H1 (cell line): ENCODE results near the gene ALDH1A2. TPM values are rescaled to one million over a fixed set of nuclear protein-coding genes. Genes with fewer than 3 reads are reported as not detected.

Source experiments
- CTCF ChIA-PET: fragments of 300-600 bp; sonication (Branson Sonifier 250); formaldehyde crosslinking; loops from one replicate; lab custom pipeline; 2021; ENCODE audit not compliant: partially characterized antibody; lab: Charles Lee
- POLR2A ChIA-PET: fragments of 300-600 bp; sonication (Branson Sonifier 250); formaldehyde crosslinking; loops from one replicate; lab custom pipeline; 2021; ENCODE audit warnings: inconsistent platforms; ENCODE audit not compliant: partially characterized antibody; lab: Charles Lee
- DNase-seq, 2 experiments: peaks; one replicate each; pipeline versions ENCODE4 v3.0.0 to v3.0.0-alpha.2; 2010 to 2022; ENCODE audit warnings: low spot score in 2 of 2, low read depth in 1 of 2, mixed read lengths in 1 of 2
- FAIRE-seq: peaks from 2 replicates; lab custom pipeline; 2011; peaks lifted over from hg19 to GRCh38; lab: Jason Lieb, UNC
- H2AFZ ChIP-seq: 2 replicates; pipeline ENCODE4 v1.8.1; 2012; ENCODE audit warnings: low read length, inconsistent platforms
- H2AK5ac ChIP-seq: 2 replicates; pipeline ENCODE4 v1.6.1; 2013; ENCODE audit warnings: low read depth, low read length
- H2BK120ac ChIP-seq: replicated peaks from 2 replicates; pipeline ENCODE3; 2013; ENCODE audit warnings: low read depth, low read length, inconsistent platforms
- H2BK12ac ChIP-seq: 2 replicates; pipeline ENCODE4 v1.6.1; 2013; ENCODE audit warnings: low read depth, low read length
- H2BK15ac ChIP-seq: 2 replicates; pipeline ENCODE4 v1.6.1; 2013; ENCODE audit warnings: low read length
- H2BK20ac ChIP-seq: 2 replicates; pipeline ENCODE4 v1.6.1; 2013; ENCODE audit warnings: low read length
- H2BK5ac ChIP-seq: 2 replicates; pipeline ENCODE4 v1.6.1; 2013; ENCODE audit warnings: low read depth, low read length
- H3K14ac ChIP-seq: 2 replicates; pipeline ENCODE4 v1.6.1; 2013; ENCODE audit warnings: inconsistent platforms; ENCODE audit not compliant: insufficient read length
- H3K18ac ChIP-seq: 2 replicates; pipeline ENCODE4 v1.6.1; 2013; ENCODE audit warnings: low read length; ENCODE audit errors: extremely low read depth
- H3K23ac ChIP-seq: 2 replicates; pipeline ENCODE4 v1.6.1; 2013; ENCODE audit warnings: inconsistent platforms; ENCODE audit not compliant: insufficient read length
- H3K23me2 ChIP-seq: 2 replicates; pipeline ENCODE4 v1.6.1; 2013; ENCODE audit warnings: low read depth, low read length
- H3K27ac ChIP-seq: 2 replicates; pipeline ENCODE4 v1.6.1; 2011; ENCODE audit warnings: low read depth, low read length, inconsistent platforms
- H3K27me3 ChIP-seq, 4 experiments: replicated peaks in 1 of 4; 1 replicate in 1 of 4; 2 replicates in 3 of 4; pipeline versions ENCODE4 v1.6.1 to v1.8.1; 2011 to 2013; ENCODE audit warnings: low read length in 3 of 4, mild to moderate bottlenecking in 3 of 4, inconsistent platforms in 2 of 4, mixed read lengths in 2 of 4, moderate library complexity in 1 of 4; ENCODE audit not compliant: control insufficient read depth in 3 of 4, insufficient read depth in 3 of 4; ENCODE audit errors: extremely low read depth in 1 of 4
- H3K36me3 ChIP-seq, 4 experiments: 2 replicates each; pipeline versions ENCODE4 v1.6.1 to v1.8.1; 2011 to 2013; ENCODE audit warnings: mild to moderate bottlenecking in 4 of 4, low read length in 3 of 4, moderate library complexity in 2 of 4, control low read depth in 1 of 4, inconsistent platforms in 1 of 4; ENCODE audit not compliant: insufficient read depth in 4 of 4, control insufficient read depth in 2 of 4
- H3K4ac ChIP-seq: replicated peaks from 2 replicates; pipeline ENCODE3; 2013; ENCODE audit warnings: low read length, low read depth, mixed read lengths, inconsistent platforms; ENCODE audit not compliant: insufficient read length
- H3K4me1 ChIP-seq, 4 experiments: replicated peaks in 1 of 4; 1 replicate in 1 of 4; 2 replicates in 3 of 4; pipeline versions ENCODE4 v1.6.1 to v1.8.1; 2011 to 2013; ENCODE audit warnings: low read length in 3 of 4, inconsistent platforms in 2 of 4, mixed read lengths in 1 of 4; ENCODE audit not compliant: insufficient read depth in 4 of 4, control insufficient read depth in 3 of 4
- H3K4me2 ChIP-seq, 2 experiments: 2 replicates each; pipeline versions ENCODE4 v1.6.1 to v1.8.1; 2011 to 2013; ENCODE audit warnings: low read depth in 2 of 2, low read length in 2 of 2, control low read depth in 1 of 2, inconsistent platforms in 1 of 2, mild to moderate bottlenecking in 1 of 2; ENCODE audit not compliant: insufficient read depth in 1 of 2
- H3K4me3 ChIP-seq, 4 experiments: fragments of 200-600, 300-600 bp in 1 of 4; sonication (generic), shearing (Covaris generic), sonication (Bioruptor Twin) in 1 of 4; 2 replicates each; pipeline versions ENCODE4 v1.5.1 to v1.8.1; 2011 to 2016; ENCODE audit warnings: low read length in 4 of 4, low read depth in 3 of 4, control low read depth in 2 of 4, inconsistent platforms in 2 of 4, mild to moderate bottlenecking in 2 of 4, mixed read lengths in 1 of 4, moderate library complexity in 1 of 4; ENCODE audit not compliant: insufficient read depth in 2 of 4; ENCODE audit errors: extremely low read depth in 1 of 4
- H3K56ac ChIP-seq: replicated peaks from 2 replicates; pipeline ENCODE3; 2013; ENCODE audit warnings: low read depth, mild to moderate bottlenecking, mixed read lengths, low read length, inconsistent platforms; ENCODE audit not compliant: insufficient read length
- H3K79me1 ChIP-seq: 2 replicates; pipeline ENCODE4 v1.6.1; 2013; ENCODE audit warnings: low read depth, low read length, control low read depth
- H3K79me2 ChIP-seq, 2 experiments: 2 replicates each; pipeline versions ENCODE4 v1.6.1 to v1.8.1; 2012 to 2013; ENCODE audit warnings: low read length in 2 of 2, mild to moderate bottlenecking in 2 of 2, inconsistent platforms in 1 of 2; ENCODE audit not compliant: insufficient read depth in 2 of 2, control insufficient read depth in 1 of 2
- H3K9ac ChIP-seq, 4 experiments: replicated peaks in 1 of 4; 1 replicate in 1 of 4; 2 replicates in 3 of 4; pipeline versions ENCODE4 v1.6.1 to v1.8.1; 2011 to 2013; ENCODE audit warnings: low read depth in 3 of 4, low read length in 3 of 4, control low read depth in 2 of 4, mild to moderate bottlenecking in 2 of 4, moderate library complexity in 2 of 4, inconsistent platforms in 1 of 4; ENCODE audit errors: extremely low read depth in 1 of 4
- H3K9me3 ChIP-seq, 2 experiments: 2 replicates each; pipeline versions ENCODE4 v1.6.1 to v1.8.1; 2012 to 2013; ENCODE audit warnings: mild to moderate bottlenecking in 2 of 2, moderate library complexity in 2 of 2, control low read depth in 1 of 2, inconsistent platforms in 1 of 2, low read depth in 1 of 2, low read length in 1 of 2, mixed read lengths in 1 of 2; ENCODE audit not compliant: insufficient read depth in 2 of 2
- H4K20me1 ChIP-seq, 2 experiments: replicated peaks in 1 of 2; 2 replicates each; pipeline versions ENCODE3 to v1.8.1; 2011 to 2013; ENCODE audit warnings: inconsistent platforms in 2 of 2, low read length in 2 of 2, mild to moderate bottlenecking in 1 of 2; ENCODE audit not compliant: insufficient read depth in 2 of 2, control insufficient read depth in 1 of 2
- H4K5ac ChIP-seq: 2 replicates; pipeline ENCODE4 v1.6.1; 2013; ENCODE audit warnings: low read length, low read depth, mixed read lengths, inconsistent platforms; ENCODE audit not compliant: insufficient read length
- H4K8ac ChIP-seq: 2 replicates; pipeline ENCODE4 v1.8.0; 2013; ENCODE audit warnings: mild to moderate bottlenecking, moderate library complexity, low read length, inconsistent platforms; ENCODE audit not compliant: insufficient read depth; ENCODE audit errors: extremely low read depth
- H4K91ac ChIP-seq: replicated peaks from 2 replicates; pipeline ENCODE3; 2013; ENCODE audit warnings: low read length, mixed read lengths, inconsistent platforms; ENCODE audit not compliant: insufficient read length
- BACH1 ChIP-seq: IDR thresholded peaks from 2 replicates; pipeline ENCODE4 v1.6.1; 2012; ENCODE audit warnings: low read length, improper control_type of control experiment
- CBX5 ChIP-seq: fragments of 300-800, 300-1000 bp; sonication (generic); IDR thresholded peaks from 2 replicates; pipeline ENCODE4 v1.7.1; 2016; ENCODE audit warnings: antibody characterized with exemption, low read length, low read depth
- CHD1 ChIP-seq: IDR thresholded peaks from 2 replicates; pipeline ENCODE4 v1.6.1; 2012; ENCODE audit warnings: low read depth, low read length, improper control_type of control experiment
- CREB1 ChIP-seq: IDR thresholded peaks from 2 replicates; pipeline ENCODE4 v1.6.1; 2012; ENCODE audit warnings: inconsistent platforms
- EGR1 ChIP-seq: IDR thresholded peaks from 2 replicates; pipeline ENCODE4 v1.6.1; 2011; ENCODE audit warnings: low read depth, low read length, borderline replicate concordance
- FOSL1 ChIP-seq: IDR thresholded peaks from 2 replicates; pipeline ENCODE4 v1.6.1; 2011; ENCODE audit warnings: mild to moderate bottlenecking, low read depth, low read length, moderate library complexity; ENCODE audit not compliant: insufficient read depth
- JUND ChIP-seq: IDR thresholded peaks from 2 replicates; pipeline ENCODE4 v1.6.1; 2011; ENCODE audit warnings: mild to moderate bottlenecking, improper control_type of control experiment, low read length
- KDM1A ChIP-seq: fragments of 200-600, 300-600 bp; sonication (generic); IDR thresholded peaks from 2 replicates; pipeline ENCODE4 v1.7.1; 2016; ENCODE audit warnings: mild to moderate bottlenecking, low read length, borderline replicate concordance
- NANOG ChIP-seq: IDR thresholded peaks from 2 replicates; pipeline ENCODE4 v1.6.1; 2011; ENCODE audit warnings: low read length, low read depth, mild to moderate bottlenecking, inconsistent platforms; ENCODE audit not compliant: insufficient read depth, poor library complexity, severe bottlenecking
- POLR2A ChIP-seq, 2 experiments: IDR thresholded peaks; 1 replicate in 1 of 2; 2 replicates in 1 of 2; pipeline ENCODE4 v1.6.1; 2011; ENCODE audit warnings: low read depth in 2 of 2, low read length in 2 of 2, mild to moderate bottlenecking in 2 of 2; ENCODE audit errors: control extremely low read depth in 1 of 2
- POLR2AphosphoS5 ChIP-seq: IDR thresholded peaks from 2 replicates; pipeline ENCODE4 v1.6.1; 2011; ENCODE audit warnings: low read depth, low read length
- POU5F1 ChIP-seq: IDR thresholded peaks from 2 replicates; pipeline ENCODE4 v1.6.1; 2011; ENCODE audit warnings: low read depth, mild to moderate bottlenecking, low read length, moderate library complexity
- RFX5 ChIP-seq: IDR thresholded peaks from 2 replicates; pipeline ENCODE4 v1.6.1; 2011; ENCODE audit warnings: low read depth, low read length, improper control_type of control experiment, borderline replicate concordance
- SAP30 ChIP-seq: fragments of 300-600 bp; sonication (generic); IDR thresholded peaks from 2 replicates; pipeline ENCODE4 v1.7.1; 2012; ENCODE audit warnings: low read length, moderate library complexity, mild to moderate bottlenecking, inconsistent platforms; ENCODE audit not compliant: insufficient read depth, insufficient replicate concordance
- SP1 ChIP-seq: IDR thresholded peaks from 2 replicates; pipeline ENCODE4 v1.6.1; 2011; ENCODE audit warnings: low read depth, low read length
- TAF1 ChIP-seq: IDR thresholded peaks from 2 replicates; pipeline ENCODE4 v1.6.1; 2011; ENCODE audit warnings: mild to moderate bottlenecking, low read depth, low read length
- TBP ChIP-seq: IDR thresholded peaks from 2 replicates; pipeline ENCODE4 v1.6.1; 2011; ENCODE audit warnings: low read depth, low read length, improper control_type of control experiment
- TEAD4 ChIP-seq: IDR thresholded peaks from 2 replicates; pipeline ENCODE4 v1.6.1; 2012; ENCODE audit warnings: low read depth, low read length, inconsistent platforms, mixed read lengths
- WGBS, 2 experiments: shearing (Covaris generic) in 1 of 2; methylation state at CpG; one replicate each; pipeline versions ENCODE4 v1.1.6 to v1.1.7; 2013 to 2015; ENCODE audit warnings: low lambda C conversion rate in 2 of 2, mixed read lengths in 2 of 2, inconsistent platforms in 1 of 2, low coverage in 1 of 2, missing lambda C conversion rate in 1 of 2; ENCODE audit not compliant: insufficient replicate concordance in 2 of 2, insufficient coverage in 1 of 2, insufficient read length in 1 of 2; ENCODE audit errors: extremely low coverage in 1 of 2, missing lambda C conversion rate in 1 of 2; 5-methylcytosine and 5-hydroxymethylcytosine counted together
- polyA plus RNA-seq, 7 experiments: library from polyadenylated mRNA; depleted of rRNA in 3 of 7; stranded (reverse) in 5 of 7; unstranded in 2 of 7; fragments of >200 nt in 5 of 7; fragments of 200-250 nt in 2 of 7; gene quantifications; 1 replicate in 5 of 7; 2 replicates in 1 of 7; 4 replicates in 1 of 7; pipeline versions ENCODE4 v1.2.1 to v1.2.3, GENCODE V29; 2011 to 2013; ENCODE audit warnings: missing spikeins in 2 of 7, mixed read lengths in 2 of 7
- total RNA-seq: library from RNA; stranded (reverse); fragmentation: NEBNext Ultra II Directional; extraction: Animal tissue kit (Norgen Biotek cat#: 25700); gene quantifications from 2 replicates; pipeline ENCODE4 v1.2.1, GENCODE V29; 2021

Gene ALDH1A2
- total and polyA plus RNA-seq, 2 of the 8 experiments (the other 6 are each of a cell fraction or from before 2014, with no cell fraction given) = 0.06 to 0.24 TPM

- H3K23me2 ChIP-seq = no peaks in the 10 kb centered on the region
- ChIA-PET CTCF (no interaction called here), POLR2A (no interaction called here)
- H3K9me3 ChIP-seq = no peaks in the 10 kb centered on the region
- no peak overlapping the region for H2BK5ac ChIP-seq
- H3K79me1 ChIP-seq = no peaks in the 10 kb centered on the region
- no peaks in the 10 kb centered on the region for H3K79me2 ChIP-seq
- no peak overlapping the region for H2AK5ac ChIP-seq
- no peak overlapping the region for H3K18ac ChIP-seq
- WGBS, 2 experiments = 91% methylated on average over 2 of the region's 2 CpGs; no CpG with 5 or more reads in 1 of the 2 experiments
- H3K9ac ChIP-seq = no peak overlapping the region
- H2AFZ ChIP-seq = no peak overlapping the region
- no peak for DNase-seq
- H2BK15ac ChIP-seq = no peak overlapping the region
- H3K27me3 ChIP-seq = no peaks in the 10 kb centered on the region
- H3K4me1 ChIP-seq = no peaks in the 10 kb centered on the region
- H3K56ac ChIP-seq = no peak overlapping the region
- no peak overlapping the region for H4K8ac ChIP-seq
- no peak overlapping the region for H3K4me2 ChIP-seq
- no peaks in the 10 kb centered on the region for H4K20me1 ChIP-seq
- no peak overlapping the region for H3K4me3 ChIP-seq
- no peak overlapping the region for H3K4ac ChIP-seq
- no peak for FAIRE-seq
- no peak overlapping the region for H4K5ac ChIP-seq
- H2BK120ac ChIP-seq = no peak overlapping the region
- H2BK20ac ChIP-seq = no peak overlapping the region
- no peak overlapping the region for H2BK12ac ChIP-seq
- no peak overlapping the region for H4K91ac ChIP-seq
- no peak overlapping the region for H3K23ac ChIP-seq
- H3K36me3 ChIP-seq = no peaks in the 10 kb centered on the region; a peak in 1 of 8 replicates
- H3K14ac ChIP-seq = no peak overlapping the region
- H3K27ac ChIP-seq = no peak overlapping the region
- TF ChIP-seq SAP30 = no peak
- no peak for TF ChIP-seq POLR2A (IDR thresholded peaks at IDR 0.05; ENCODE audit: control extremely low read depth in 1 of 2, low read depth in 2 of 2, low read length in 2 of 2)
- TF ChIP-seq NANOG = no peak
- no peak for TF ChIP-seq RFX5
- TF ChIP-seq CHD1 = no peak
- no peak for TF ChIP-seq SP1
- TF ChIP-seq CBX5 = no peak
- TF ChIP-seq KDM1A = no peak
- TF ChIP-seq JUND = no peak
- TF ChIP-seq TAF1 = no peak
- TF ChIP-seq BACH1 = no peak
- TF ChIP-seq CREB1 = no peak
- TF ChIP-seq FOSL1 = no peak
- TF ChIP-seq TEAD4 = no peak
- no peak for TF ChIP-seq POLR2AphosphoS5
- TF ChIP-seq POU5F1 = no peak
- TF ChIP-seq TBP = no peak
- TF ChIP-seq EGR1 = no peak
Measured at GRCh38 chr15:58010983-58011382, 54.5 kb downstream of the ALDH1A2 start.
